ENCODE results near the gene SMARCA2. TPM values are rescaled to one million over a fixed set of nuclear protein-coding genes. Genes with fewer than 3 reads are reported as not detected.

Gene SMARCA2
- polyA plus RNA-seq, 1 donor from 2014 or later = 150 TPM

GRCh38 chr9:1979741-1980367 lies 35.3 kb upstream of the SMARCA2 start:
- Histone ChIP-seq H3K4me3 (ENCODE audit: low read length) (no peak overlapping the region), H3K27ac (ENCODE audit: low read length) (no peak overlapping the region), H2AFZ (ENCODE audit: low read depth, low read length) (no peak overlapping the region), H3K9me3 (ENCODE audit: low read length) (no peaks in the 10 kb centered on the region), H3K9ac (ENCODE audit: low read length) (no peak overlapping the region), H3K9me2 (ENCODE audit: insufficient read depth, low read length) (no peaks in the 10 kb centered on the region), H3K79me2 (replicated peaks; ENCODE audit: insufficient read depth, low read length) (no peaks in the 10 kb centered on the region), H4K20me1 (ENCODE audit: insufficient read depth) (no peaks in the 10 kb centered on the region), H3K36me3 (ENCODE audit: insufficient read depth, low read length) (no peaks in the 10 kb centered on the region), H3F3A (ENCODE audit: insufficient read depth, low read length, poor library complexity, severe bottlenecking) (no peaks in the 10 kb centered on the region), H3K27me3 (ENCODE audit: insufficient read depth, low read depth, low read length) (no peaks in the 10 kb centered on the region), H3K4me2 (ENCODE audit: low read length) (no peak overlapping the region)
- TF ChIP-seq EZH2 (IDR thresholded peaks at IDR 0.05; ENCODE audit: borderline replicate concordance, insufficient read depth, low read length, poor library complexity, severe bottlenecking) (no peak), REST (IDR thresholded peaks at IDR 0.05; ENCODE audit: borderline replicate concordance) (no peak), SMC3 (conservative IDR thresholded peaks at IDR 0.05; ENCODE audit: poor library complexity) (no peak)

GRCh38 chr9:1980387-1980786 lies 34.8 kb upstream of the SMARCA2 start:
- H3K27me3 ChIP-seq (ENCODE audit: insufficient read depth, low read depth, low read length) = no peaks in the 10 kb centered on the region
- no peaks in the 10 kb centered on the region for H3K36me3 ChIP-seq (ENCODE audit: insufficient read depth, low read length)

GRCh38 chr9:1982074-1982473 lies 33.1 kb upstream of the SMARCA2 start:
- no peak for TF ChIP-seq EP300 (conservative IDR thresholded peaks at IDR 0.05; ENCODE audit: poor library complexity, severe bottlenecking)
- no peak for TF ChIP-seq SMC3 (conservative IDR thresholded peaks at IDR 0.05; ENCODE audit: poor library complexity)
- no peak for TF ChIP-seq CTCF (IDR thresholded peaks at IDR 0.05; ENCODE audit: poor library complexity, severe bottlenecking)
- no peak for TF ChIP-seq POLR2AphosphoS5 (IDR thresholded peaks at IDR 0.05)
- Histone ChIP-seq H3K27ac (ENCODE audit: low read length) (no peak overlapping the region), H3K27me3 (ENCODE audit: insufficient read depth, low read depth, low read length) (no peaks in the 10 kb centered on the region), H4K20me1 (ENCODE audit: insufficient read depth) (no peaks in the 10 kb centered on the region), H3K36me3 (ENCODE audit: insufficient read depth, low read length) (no peaks in the 10 kb centered on the region), H3K79me2 (replicated peaks; ENCODE audit: insufficient read depth, low read length) (no peaks in the 10 kb centered on the region), H3K9me3 (ENCODE audit: low read length) (no peaks in the 10 kb centered on the region), H3K4me2 (ENCODE audit: low read length) (no peak overlapping the region), H3K9ac (ENCODE audit: low read length) (no peak overlapping the region), H3F3A (ENCODE audit: insufficient read depth, low read length, poor library complexity, severe bottlenecking) (no peaks in the 10 kb centered on the region), H3K4me3 (ENCODE audit: low read length) (no peak overlapping the region), H2AFZ (ENCODE audit: low read depth, low read length) (no peak overlapping the region), H3K9me2 (ENCODE audit: insufficient read depth, low read length) (no peaks in the 10 kb centered on the region)

More at GRCh38 chr9:1980387-1980786, 34.8 kb upstream of the SMARCA2 start:
- TF ChIP-seq EZH2 (IDR thresholded peaks at IDR 0.05; ENCODE audit: borderline replicate concordance, insufficient read depth, low read length, poor library complexity, severe bottlenecking) (no peak), EP300 (conservative IDR thresholded peaks at IDR 0.05; ENCODE audit: poor library complexity, severe bottlenecking) (no peak)
- Histone ChIP-seq H4K20me1 (ENCODE audit: insufficient read depth) (no peaks in the 10 kb centered on the region), H3F3A (ENCODE audit: insufficient read depth, low read length, poor library complexity, severe bottlenecking) (no peaks in the 10 kb centered on the region), H3K9me2 (ENCODE audit: insufficient read depth, low read length) (no peaks in the 10 kb centered on the region), H2AFZ (ENCODE audit: low read depth, low read length) (no peak overlapping the region), H3K79me2 (replicated peaks; ENCODE audit: insufficient read depth, low read length) (no peaks in the 10 kb centered on the region), H3K9ac (ENCODE audit: low read length) (no peak overlapping the region), H3K9me3 (ENCODE audit: low read length) (no peaks in the 10 kb centered on the region), H3K4me2 (ENCODE audit: low read length) (no peak overlapping the region), H3K4me3 (ENCODE audit: low read length) (no peak overlapping the region), H3K27ac (ENCODE audit: low read length) (no peak overlapping the region)
